HG02973 (cell line): ENCODE measurements around the gene CARD18.

Source experiments
- ATAC-seq: cut with Tn5 transposase; IDR thresholded peaks from one replicate; pipeline ENCODE4 v1.9.1; 2021; ENCODE audit warnings: moderate library complexity; ENCODE audit not compliant: unreplicated experiment

The CARD18 gene, protein sequence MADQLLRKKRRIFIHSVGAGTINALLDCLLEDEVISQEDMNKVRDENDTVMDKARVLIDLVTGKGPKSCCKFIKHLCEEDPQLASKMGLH

DNA sequence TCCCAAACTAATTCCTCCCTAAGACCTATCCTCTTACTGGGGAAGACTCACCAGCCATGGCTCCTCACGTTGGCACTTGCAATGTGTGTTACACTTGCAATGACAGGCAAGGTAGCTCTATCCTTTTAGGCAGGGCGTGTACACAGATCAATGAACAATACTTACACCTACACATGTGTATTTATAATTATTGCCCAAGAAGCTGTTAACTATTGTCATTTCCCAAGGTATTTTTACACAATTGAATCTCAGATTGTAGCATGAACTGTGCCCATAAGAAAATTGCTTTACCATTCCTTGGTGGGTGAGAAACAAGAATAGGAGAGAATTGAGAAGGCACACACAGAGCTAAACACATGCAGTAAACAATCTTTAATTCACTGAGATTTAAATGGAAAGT, at the start of gene CARD18:
CARD18 (minus strand) TSS at position 101 of the 400 bp plus-strand sequence; CDS start at position 58, 43 bp downstream.
- ATAC-seq: no peak

DNA sequence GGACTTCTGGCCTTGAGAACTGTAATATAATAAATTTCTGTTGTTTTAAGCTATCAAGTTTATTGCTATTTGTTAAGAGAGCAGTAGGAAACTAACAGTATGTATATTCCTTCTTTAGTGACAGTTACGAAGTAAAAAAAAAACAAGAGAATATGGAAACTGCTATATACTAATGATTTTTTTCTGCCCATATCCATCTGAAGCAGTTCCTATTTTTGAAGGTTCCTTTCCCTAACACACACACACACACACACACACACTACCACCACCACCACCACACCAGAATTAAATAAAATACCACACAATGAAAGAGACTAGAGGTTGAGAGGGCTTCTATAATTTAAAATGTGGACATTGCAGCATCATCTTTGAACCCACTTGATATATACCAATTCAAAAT, 44.4 kb upstream of the CARD18 start:
- no peak for ATAC-seq

DNA sequence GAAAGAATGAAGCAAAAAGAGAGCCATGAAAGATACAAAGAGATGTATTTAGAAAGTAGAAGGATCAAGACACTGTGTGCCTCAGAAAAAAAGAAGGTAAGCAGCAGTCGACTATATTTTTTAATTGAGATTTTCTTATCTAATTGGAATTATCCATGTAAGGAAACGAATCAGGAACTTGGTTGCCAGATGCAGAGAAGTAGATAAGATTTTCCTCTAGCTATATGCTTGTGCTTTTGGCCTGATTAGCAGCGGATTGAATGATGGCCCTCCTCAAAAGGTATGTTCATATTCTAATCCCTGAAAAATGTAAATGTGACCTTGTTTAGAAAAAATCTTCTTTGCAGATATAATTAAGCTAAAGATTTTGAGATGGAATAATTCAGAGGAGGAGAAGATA, 43.9 kb upstream of the CARD18 start:
- ATAC-seq: no peak

DNA sequence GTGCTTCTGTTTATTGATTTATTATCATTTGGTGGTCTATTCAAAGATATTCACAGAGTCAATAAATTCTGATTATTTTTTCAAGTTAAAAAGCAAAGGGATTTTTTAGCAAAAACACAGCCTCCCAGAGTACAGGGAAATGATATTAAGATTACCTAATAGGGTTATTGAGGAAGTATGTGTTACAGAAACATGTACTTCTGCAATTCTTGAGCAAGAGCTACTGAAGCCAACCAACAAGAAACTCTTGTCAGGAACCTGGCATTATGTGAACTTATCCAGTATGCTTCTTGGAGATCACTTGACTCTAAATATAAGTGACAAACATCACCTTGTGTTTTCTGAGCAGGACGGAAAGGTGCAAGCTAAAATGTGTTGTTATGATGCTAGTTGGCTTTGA, 42.0 kb upstream of the CARD18 start:
- ATAC-seq: no peak

DNA sequence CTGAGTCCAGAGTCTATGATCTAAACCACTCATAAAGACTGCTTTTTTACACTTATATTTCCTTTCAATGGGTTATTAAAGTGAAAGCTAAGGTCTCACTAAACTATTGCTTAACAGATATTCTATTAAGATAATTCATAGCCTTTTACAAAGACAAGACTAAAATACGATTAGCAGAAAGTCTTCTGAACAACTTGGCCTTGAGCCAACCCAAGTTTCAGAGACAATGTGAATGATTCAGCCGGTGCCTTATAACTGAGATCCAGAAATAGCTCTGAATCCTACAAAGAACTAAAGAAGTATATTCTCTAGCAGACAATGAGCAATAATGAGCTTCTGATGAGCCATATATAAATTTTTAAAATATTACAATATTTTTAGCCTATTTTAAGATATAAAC, 41.5 kb upstream of the CARD18 start:
- no peak for ATAC-seq

DNA sequence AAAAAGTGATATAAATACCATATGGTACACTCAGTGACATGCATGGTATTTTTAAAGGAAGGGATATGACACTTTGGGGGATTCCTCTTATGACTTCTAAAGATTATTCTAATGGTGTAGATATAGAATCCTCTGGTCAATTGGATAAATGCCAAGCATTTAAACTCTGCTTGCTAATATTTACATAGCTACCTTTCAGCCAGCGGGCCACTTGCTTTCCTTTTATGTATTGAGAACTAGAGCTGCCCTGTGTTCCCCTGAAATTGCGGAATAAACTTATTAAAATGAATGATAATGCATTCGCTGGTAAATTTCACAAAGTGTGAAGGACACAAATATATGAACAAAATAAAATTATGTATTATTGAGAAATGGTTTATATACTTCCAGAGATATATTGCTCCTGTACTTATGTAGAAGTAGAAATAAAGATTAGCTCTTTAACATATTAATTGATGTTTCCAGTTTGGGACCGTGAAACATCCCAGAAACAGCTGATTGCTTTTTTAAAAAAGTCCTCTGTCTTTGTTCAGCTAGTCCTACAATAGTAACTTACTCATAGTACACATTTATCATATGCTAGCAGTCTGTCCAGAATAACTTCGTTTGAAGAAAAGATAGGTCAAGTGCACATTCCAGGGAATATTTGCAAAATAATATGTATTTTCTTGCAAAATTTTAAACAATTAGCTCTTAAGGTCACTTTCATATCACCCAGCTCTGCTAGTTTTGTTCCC, 40.1 kb upstream of the CARD18 start:
- no peak for ATAC-seq

- no peak for ATAC-seq
These were observed 38.1 kb upstream of the CARD18 start for GRCh38 chr11:105177658-105178057.

DNA sequence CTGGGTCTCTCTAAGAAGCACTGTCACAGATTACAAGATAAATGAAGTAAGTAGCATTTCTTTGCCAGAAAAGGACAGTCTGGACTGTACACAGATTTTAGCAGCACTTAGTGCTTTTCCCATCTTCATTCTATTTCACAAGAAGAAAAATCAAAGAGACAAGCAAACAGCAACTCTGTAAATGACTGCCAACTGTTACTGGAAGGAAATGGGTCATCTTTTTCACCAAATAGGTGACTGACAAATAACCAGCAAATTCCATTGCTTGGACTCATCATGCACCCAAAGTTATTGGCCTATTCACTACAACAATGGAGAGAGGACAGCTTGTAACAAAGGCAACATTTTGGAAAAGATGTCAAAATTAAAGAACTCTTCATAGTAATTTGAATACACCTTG, 28.9 kb upstream of the CARD18 start:
- ATAC-seq: no peak

DNA sequence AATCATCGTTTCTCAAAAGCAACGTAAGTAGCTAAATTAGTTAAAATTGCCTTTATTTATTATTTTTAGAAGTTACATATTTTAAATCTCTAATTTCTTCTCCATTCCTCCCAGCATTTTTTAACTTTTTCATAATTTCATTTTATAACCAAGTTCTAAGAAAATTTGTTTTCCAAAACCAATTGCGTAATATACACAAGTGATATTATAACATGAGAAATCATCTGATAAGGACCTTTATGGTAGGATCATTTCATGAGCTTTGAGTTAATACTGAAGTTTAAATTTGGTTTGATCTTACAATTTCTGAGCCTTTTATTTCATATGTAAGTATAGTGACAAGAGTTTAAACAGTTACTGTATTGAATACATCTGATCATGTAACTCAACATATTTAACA, 27.7 kb upstream of the CARD18 start:
- ATAC-seq: no peak

- no peak for ATAC-seq
These were observed 24.6 kb upstream of the CARD18 start for GRCh38 chr11:105164208-105164607.

DNA sequence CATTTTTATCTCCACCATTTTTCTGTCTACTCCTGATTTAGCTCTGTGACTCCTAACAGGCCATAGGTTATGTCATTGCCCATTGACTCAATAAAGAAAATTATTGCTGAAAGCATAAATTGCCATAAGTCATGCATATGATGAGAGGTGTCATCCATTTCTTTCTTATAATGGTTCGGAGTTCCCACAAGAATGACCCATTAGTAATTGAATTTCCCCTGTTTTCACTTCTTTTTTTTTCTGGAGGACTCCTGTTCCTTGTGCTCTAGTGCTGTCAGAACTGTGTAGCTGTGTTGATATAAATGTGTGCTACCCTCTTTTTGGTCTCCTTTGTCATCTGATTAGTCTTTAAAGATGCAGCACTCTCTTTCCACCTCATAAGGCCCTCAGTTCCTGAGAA, 22.9 kb upstream of the CARD18 start:
- no peak for ATAC-seq

GRCh38 chr11:105158436-105158835, 18.9 kb upstream of the CARD18 start:
- no peak for ATAC-seq

- no peak for ATAC-seq
These were observed 17.2 kb upstream of the CARD18 start for GRCh38 chr11:105156720-105157119.

GRCh38 chr11:105156231-105156630, 16.7 kb upstream of the CARD18 start:
- no peak for ATAC-seq

GRCh38 chr11:105155679-105156078, 16.1 kb upstream of the CARD18 start:
- no peak for ATAC-seq

GRCh38 chr11:105153392-105153791, 13.8 kb upstream of the CARD18 start:
- no peak for ATAC-seq

DNA sequence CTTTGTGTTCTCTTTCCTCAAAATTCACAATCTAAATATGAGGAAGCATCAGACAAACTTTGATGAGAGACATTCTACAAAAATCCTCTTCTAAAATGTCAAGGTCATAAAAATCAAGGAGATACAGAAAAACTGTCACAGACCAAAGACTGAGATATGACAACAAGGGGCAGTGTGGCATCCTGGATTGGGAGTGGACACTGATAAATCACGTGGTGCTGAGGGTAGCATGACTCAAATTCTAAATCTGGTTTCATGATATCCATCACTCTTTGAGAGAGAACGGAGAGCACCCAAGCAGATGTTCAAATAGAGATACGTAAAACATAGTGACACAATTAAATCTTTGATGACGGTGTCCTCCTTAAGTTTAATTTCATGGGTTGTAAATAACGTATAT, 13.0 kb upstream of the CARD18 start:
- ATAC-seq: no peak

DNA sequence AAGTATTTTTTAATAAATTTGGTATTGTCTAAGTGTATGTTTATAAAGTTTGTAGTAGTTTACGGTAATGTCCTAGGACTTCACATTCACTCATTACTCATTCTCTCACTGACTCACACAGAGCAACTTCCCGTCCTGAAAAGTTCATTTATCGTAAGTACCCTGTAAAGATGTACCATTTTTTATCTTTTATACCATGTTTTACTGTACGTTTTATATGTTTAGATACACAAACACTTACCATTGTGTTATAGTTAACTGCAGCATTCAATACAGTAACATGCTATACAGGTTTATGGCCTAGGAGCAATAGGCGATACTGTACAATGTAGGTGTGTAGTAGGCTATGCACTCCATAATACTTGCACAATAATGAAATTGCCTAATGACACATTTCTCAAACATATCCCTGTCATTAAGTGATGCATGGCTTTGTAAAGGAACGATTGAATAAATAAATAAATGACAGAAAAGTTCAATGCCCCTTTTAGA, 12.5 kb upstream of the CARD18 start:
- ATAC-seq: no peak

- no peak for ATAC-seq
These were observed 9.9 kb upstream of the CARD18 start for GRCh38 chr11:105149477-105149876.

DNA sequence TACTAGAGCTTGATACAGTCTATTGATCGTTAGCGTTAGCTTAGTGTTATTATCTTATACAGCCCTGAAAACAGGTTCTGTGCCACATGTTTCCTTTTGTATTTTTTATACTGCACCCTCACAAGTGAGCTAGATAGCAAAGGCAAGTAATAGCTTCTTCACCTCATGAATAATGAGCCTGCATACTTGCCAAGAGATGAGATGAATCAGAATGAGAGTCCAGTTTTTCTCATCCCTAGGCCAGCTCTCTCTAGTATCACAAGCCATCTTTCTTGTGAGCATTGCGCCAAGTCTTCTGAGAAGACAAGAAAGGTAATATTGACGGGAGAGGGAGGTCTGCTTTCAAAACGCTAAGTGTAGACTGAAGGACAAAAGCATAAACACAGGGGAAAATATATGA, 8.7 kb upstream of the CARD18 start:
- no peak for ATAC-seq

- ATAC-seq: no peak
These were observed 5.3 kb upstream of the CARD18 start for GRCh38 chr11:105144887-105145286.

DNA sequence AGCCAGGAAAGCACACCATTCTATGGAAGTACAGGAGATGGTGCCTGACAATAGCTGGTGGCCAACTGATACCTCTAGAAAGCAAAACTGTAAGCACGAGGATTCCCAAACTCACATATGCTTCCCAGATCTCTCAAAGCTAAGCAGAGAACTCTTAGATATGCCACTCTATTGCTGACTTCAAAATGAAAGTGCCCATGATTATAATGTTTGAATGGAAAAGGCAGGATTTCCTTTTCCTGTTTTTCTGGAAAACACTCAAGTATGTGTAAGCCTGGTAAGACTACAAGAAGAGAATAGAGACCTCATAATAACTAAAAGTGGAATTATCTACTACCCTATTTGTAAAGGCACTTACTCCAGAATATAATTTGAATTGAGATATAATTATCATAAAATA, 2.6 kb upstream of the CARD18 start:
- ATAC-seq: no peak

DNA sequence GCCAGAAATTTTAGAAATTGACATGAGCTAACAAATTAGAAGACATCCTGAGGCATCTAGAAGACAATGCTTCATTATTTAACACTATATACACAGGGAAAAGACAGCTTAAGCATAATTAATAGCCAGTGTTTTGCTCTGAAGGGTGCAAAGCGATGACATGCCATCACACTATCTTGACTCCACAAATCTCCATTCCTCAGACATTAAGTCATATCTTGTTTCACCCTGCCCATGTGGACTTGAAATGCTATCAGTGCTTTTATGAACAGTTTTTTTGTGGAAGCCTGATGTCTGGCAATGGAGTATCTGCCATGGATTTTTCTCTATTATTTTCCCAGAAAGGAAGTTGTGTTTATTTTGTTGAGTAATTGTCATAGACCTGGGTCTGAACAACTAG, 2.3 kb downstream of the CARD18 start:
- ATAC-seq: no peak
